GM21381 (cell line): Measurements from ENCODE around the gene LZTS3.
"Not testable (repeated sequence)": the region's sequence is repeated elsewhere in the genome, so short reads cannot be mapped to it uniquely, and the experiment has no call there.

ENCODE experiments used
- ATAC-seq: cut with Tn5 transposase; IDR thresholded peaks from one replicate; pipeline ENCODE4 v1.9.1; 2021; ENCODE audit warnings: mild to moderate bottlenecking, moderate library complexity; ENCODE audit not compliant: unreplicated experiment

LZTS3 gene

GRCh38 chr20:3146732-3147341 is 26.5 kb downstream of the LZTS3 start:
- ATAC-seq: no peak

GRCh38 chr20:3141757-3142156 is 31.6 kb downstream of the LZTS3 start:
- ATAC-seq: no peak

GRCh38 chr20:3137492-3137891 is 35.9 kb downstream of the LZTS3 start:
- no peak for ATAC-seq

GRCh38 chr20:3135507-3136070 is 37.8 kb downstream of the LZTS3 start:
- ATAC-seq: no peak

GRCh38 chr20:3134151-3134550 is 39.2 kb downstream of the LZTS3 start:
- no peak for ATAC-seq

- no peak for ATAC-seq
Measured at GRCh38 chr20:3133155-3133554, 40.2 kb downstream of the LZTS3 start.

- ATAC-seq: no peak
Measured at GRCh38 chr20:3130051-3130600, 43.2 kb downstream of the LZTS3 start.

- ATAC-seq: no peak
Measured at GRCh38 chr20:3129094-3129493, 44.3 kb downstream of the LZTS3 start.

- no peak for ATAC-seq
Measured at GRCh38 chr20:3128275-3128984, 44.9 kb downstream of the LZTS3 start.

- ATAC-seq: no peak
Measured at GRCh38 chr20:3126527-3126859, 46.9 kb downstream of the LZTS3 start.

- ATAC-seq: not testable (repeated sequence)
Measured at GRCh38 chr20:3125776-3126526, 47.4 kb downstream of the LZTS3 start.

- not testable (repeated sequence) for ATAC-seq
Measured at GRCh38 chr20:3124773-3125560, 48.4 kb downstream of the LZTS3 start.

GRCh38 chr20:3124163-3124562 is 49.2 kb downstream of the LZTS3 start:
- ATAC-seq: not testable (repeated sequence)

GRCh38 chr20:3123542-3123941 is 49.8 kb downstream of the LZTS3 start:
- no peak for ATAC-seq

GRCh38 chr20:3121955-3122610 is 51.3 kb downstream of the LZTS3 start:
- ATAC-seq: no peak

- no peak for ATAC-seq
Measured at GRCh38 chr20:3121271-3121911, 52.0 kb downstream of the LZTS3 start.

GRCh38 chr20:3119044-3119443 is 54.3 kb downstream of the LZTS3 start:
- no peak for ATAC-seq

GRCh38 chr20:3117839-3118379 is 55.4 kb downstream of the LZTS3 start:
- ATAC-seq: not testable (repeated sequence)

GRCh38 chr20:3116341-3116740 is 57.0 kb downstream of the LZTS3 start:
- ATAC-seq: no peak
